ENCODE measurements around the gene LMX1B.

- TF ChIP-seq TAF1 (IDR thresholded peaks at IDR 0.05; ENCODE audit: borderline replicate concordance, insufficient read depth, low read length) (no peak), POLR2AphosphoS5 (IDR thresholded peaks at IDR 0.05; ENCODE audit: low read depth, low read length) (no peak), SIN3A (IDR thresholded peaks at IDR 0.05; ENCODE audit: borderline replicate concordance, insufficient read depth, low read length) (no peak), FOXP2 (optimal IDR thresholded peaks at IDR 0.05; ENCODE audit: borderline replicate concordance, extremely low read depth, extremely low read length, insufficient read depth) (no peak)
Observed at GRCh38 chr9:126595982-126596381, 17.7 kb upstream of the LMX1B start.

Measured in PFSK-1 (cell line).